Measurements from ENCODE around the gene POR.

- TF ChIP-seq CTCF (conservative IDR thresholded peaks at IDR 0.05; ENCODE audit: low read depth, low read length) (no peak), EZH2 (IDR thresholded peaks at IDR 0.05; ENCODE audit: borderline replicate concordance, low read depth, low read length, poor library complexity, severe bottlenecking) (no peak)
These were observed 36.6 kb upstream of the POR start for GRCh38 chr7:75878312-75878768.

Data from A673 (cell line).